GM12865 (cell line): Measurements from ENCODE around the gene TNIP1.

Source experiments
- DNase-seq: peaks from one replicate; pipeline ENCODE4 v3.0.0; 2010; ENCODE audit warnings: low read depth
- H3K4me3 ChIP-seq: 2 replicates; pipeline ENCODE4 v1.5.1; 2011; ENCODE audit warnings: mild to moderate bottlenecking, low read depth, low read length, control low read depth
- CTCF ChIP-seq: IDR thresholded peaks from 2 replicates; pipeline ENCODE4 v1.5.1; 2011; ENCODE audit warnings: low read length, control low read depth, low read depth, inconsistent platforms; ENCODE audit not compliant: insufficient read depth; ENCODE audit errors: missing control alignments

The TNIP1 gene

GRCh38 chr5:151098768-151099121 lies 17.9 kb upstream of the TNIP1 start:
- no peak for DNase-seq
- no peak overlapping the region for H3K4me3 ChIP-seq
- no peak for TF ChIP-seq CTCF

- peak; percentile 83 for DNase-seq
- H3K4me3 ChIP-seq, result no peak overlapping the region
- no peak for TF ChIP-seq CTCF
These were observed 17.3 kb upstream of the TNIP1 start for GRCh38 chr5:151097820-151098767.

- DNase-seq, result no peak
- no peak overlapping the region for H3K4me3 ChIP-seq
- TF ChIP-seq CTCF, result no peak
These were observed 16.2 kb upstream of the TNIP1 start for GRCh38 chr5:151097061-151097460.

GRCh38 chr5:151096001-151096373 lies 15.2 kb upstream of the TNIP1 start:
- H3K4me3 ChIP-seq, result no peak overlapping the region
- TF ChIP-seq CTCF, result no peak
- DNase-seq, result no peak

GRCh38 chr5:151095341-151096000 lies 14.6 kb upstream of the TNIP1 start:
- DNase-seq, result peak; percentile 63
- H3K4me3 ChIP-seq, result peak overlapping the region; percentile 52; the same call in 1 of the 2 replicates
- no peak for TF ChIP-seq CTCF

- TF ChIP-seq CTCF, result no peak
- peak overlapping the region; percentile 52 for H3K4me3 ChIP-seq
- DNase-seq, result peak; percentile 52
These were observed 14.0 kb upstream of the TNIP1 start for GRCh38 chr5:151094852-151095245.
